ENCODE results near the gene GSTCD.

GSTCD gene

GRCh38 chr4:105741548-105741947 lies 33.0 kb downstream of the GSTCD start:
- Histone ChIP-seq H3K4me3 (ENCODE audit: low read depth in 1 of 2, low read length in 2 of 2) (no peak overlapping the region), H3K79me2 (ENCODE audit: insufficient read depth, low read length) (no peaks in the 10 kb centered on the region), H3K36me3 (ENCODE audit: insufficient read depth, low read length) (peaks cover 8% of the 10 kb centered on the region; the same call in 1 of the 2 replicates), H3K4me2 (ENCODE audit: insufficient read depth, low read length) (no peak overlapping the region), H3K9me3 (ENCODE audit: insufficient read depth, low read length, severe bottlenecking) (no peaks in the 10 kb centered on the region), H2AFZ (ENCODE audit: low read depth, low read length) (no peak overlapping the region), H4K20me1 (ENCODE audit: insufficient read depth, low read length) (no peaks in the 10 kb centered on the region), H3K27ac (ENCODE audit: low read length) (no peak overlapping the region), H3K4me1 (ENCODE audit: insufficient read depth, low read length) (no peaks in the 10 kb centered on the region), H3K9ac (ENCODE audit: low read depth, low read length) (no peak overlapping the region), H3K27me3 (ENCODE audit: insufficient read depth, low read length, poor library complexity) (no peaks in the 10 kb centered on the region)
- TF ChIP-seq EZH2 (IDR thresholded peaks at IDR 0.05; ENCODE audit: borderline replicate concordance, low read depth, low read length, severe bottlenecking), result no peak
- no peak for TF ChIP-seq CTCF (IDR thresholded peaks at IDR 0.05; ENCODE audit: borderline replicate concordance, extremely low read depth, low read length, poor library complexity, severe bottlenecking)
- no peak for ATAC-seq (ENCODE audit: insufficient read depth, low read depth)
- no peak for DNase-seq

DNA sequence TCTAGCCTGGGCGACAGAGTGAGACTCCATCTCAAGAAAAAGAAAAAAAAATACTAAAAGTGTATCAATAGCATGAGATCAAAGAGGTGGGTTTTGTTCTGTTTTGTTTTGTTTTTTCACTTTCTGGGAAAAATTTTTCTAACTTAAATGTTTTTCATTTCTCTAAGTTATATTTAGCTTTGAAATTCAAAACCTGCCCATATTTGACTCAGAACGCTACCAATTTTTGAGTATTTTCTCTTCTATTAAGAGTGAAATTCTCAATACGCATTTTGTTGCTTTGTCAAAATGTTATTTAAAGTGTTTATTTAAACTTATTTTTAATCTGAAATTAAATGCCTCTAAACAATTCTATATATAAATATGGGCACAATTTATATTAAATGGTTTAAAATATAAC lies 39.6 kb downstream of the GSTCD start:
- Histone ChIP-seq H3K27ac (ENCODE audit: low read length) (no peak overlapping the region), H3K9ac (ENCODE audit: low read depth, low read length) (no peak overlapping the region), H3K27me3 (ENCODE audit: insufficient read depth, low read length, poor library complexity) (no peaks in the 10 kb centered on the region), H2AFZ (ENCODE audit: low read depth, low read length) (no peak overlapping the region), H3K9me3 (ENCODE audit: insufficient read depth, low read length, severe bottlenecking) (no peaks in the 10 kb centered on the region), H3K4me3 (ENCODE audit: low read depth in 1 of 2, low read length in 2 of 2) (no peak overlapping the region), H3K4me1 (ENCODE audit: insufficient read depth, low read length) (no peaks in the 10 kb centered on the region), H3K4me2 (ENCODE audit: insufficient read depth, low read length) (no peak overlapping the region), H4K20me1 (ENCODE audit: insufficient read depth, low read length) (no peaks in the 10 kb centered on the region), H3K36me3 (ENCODE audit: insufficient read depth, low read length) (no peaks in the 10 kb centered on the region), H3K79me2 (ENCODE audit: insufficient read depth, low read length) (no peaks in the 10 kb centered on the region)
- no peak for DNase-seq
- TF ChIP-seq EZH2 (IDR thresholded peaks at IDR 0.05; ENCODE audit: borderline replicate concordance, low read depth, low read length, severe bottlenecking) (no peak), CTCF (IDR thresholded peaks at IDR 0.05; ENCODE audit: borderline replicate concordance, extremely low read depth, low read length, poor library complexity, severe bottlenecking) (no peak)
- ATAC-seq (ENCODE audit: insufficient read depth, low read depth), result no peak

GRCh38 chr4:105751718-105752299 lies 43.2 kb downstream of the GSTCD start:
- ATAC-seq (ENCODE audit: insufficient read depth, low read depth) (no peak), DNase-seq (no peak)
- H3K4me3 ChIP-seq (ENCODE audit: low read depth in 1 of 2, low read length in 2 of 2), result no peak overlapping the region
- no peak overlapping the region for H2AFZ ChIP-seq (ENCODE audit: low read depth, low read length)
- no peak overlapping the region for H3K9ac ChIP-seq (ENCODE audit: low read depth, low read length)
- H3K9me3 ChIP-seq (ENCODE audit: insufficient read depth, low read length, severe bottlenecking), result no peaks in the 10 kb centered on the region
- no peaks in the 10 kb centered on the region for H3K36me3 ChIP-seq (ENCODE audit: insufficient read depth, low read length)
- no peak overlapping the region for H3K27ac ChIP-seq (ENCODE audit: low read length)
- H4K20me1 ChIP-seq (ENCODE audit: insufficient read depth, low read length), result no peaks in the 10 kb centered on the region
- H3K27me3 ChIP-seq (ENCODE audit: insufficient read depth, low read length, poor library complexity), result no peaks in the 10 kb centered on the region
- no peak overlapping the region for H3K4me2 ChIP-seq (ENCODE audit: insufficient read depth, low read length)
- H3K79me2 ChIP-seq (ENCODE audit: insufficient read depth, low read length), result no peaks in the 10 kb centered on the region
- no peaks in the 10 kb centered on the region for H3K4me1 ChIP-seq (ENCODE audit: insufficient read depth, low read length)
- no peak for TF ChIP-seq EZH2 (IDR thresholded peaks at IDR 0.05; ENCODE audit: borderline replicate concordance, low read depth, low read length, severe bottlenecking)
- TF ChIP-seq CTCF (IDR thresholded peaks at IDR 0.05; ENCODE audit: borderline replicate concordance, extremely low read depth, low read length, poor library complexity, severe bottlenecking), result no peak
